CD4-positive, alpha-beta memory T cell (primary cell): ENCODE results near the gene ATP6V1F. TPM values are rescaled to one million over a fixed set of nuclear protein-coding genes. Genes with fewer than 3 reads are reported as not detected.

ENCODE experiments used
- CTCF ChIA-PET: fragments of 350-600 bp; sonication (Branson Sonifier 250); formaldehyde crosslinking; loops from one replicate; lab custom pipeline; 2021; ENCODE audit warnings: inconsistent platforms; ENCODE audit not compliant: partially characterized antibody; lab: Charles Lee
- POLR2A ChIA-PET: fragments of 350-600 bp; sonication (Branson Sonifier 250); formaldehyde crosslinking; loops from one replicate; lab custom pipeline; 2021; ENCODE audit not compliant: partially characterized antibody; lab: Charles Lee
- DNase-seq, 5 donors: peaks; one replicate each; pipeline versions ENCODE4 v3.0.0 to v3.0.0-alpha.2; 2020 to 2022; ENCODE audit warnings: mixed read lengths in 1 of 5
- H3K27ac ChIP-seq: one replicate; pipeline ENCODE4 v1.7.0; 2013; ENCODE audit warnings: low read depth, low read length
- H3K27me3 ChIP-seq: 2 replicates; pipeline ENCODE4 v1.7.0; 2013; ENCODE audit warnings: mild to moderate bottlenecking, low read length, moderate library complexity; ENCODE audit not compliant: insufficient read depth
- H3K36me3 ChIP-seq: 2 replicates; pipeline ENCODE4 v1.7.0; 2013; ENCODE audit warnings: mild to moderate bottlenecking, low read length, moderate library complexity; ENCODE audit not compliant: insufficient read depth
- H3K4me1 ChIP-seq: 2 replicates; pipeline ENCODE4 v1.7.0; 2013; ENCODE audit warnings: mild to moderate bottlenecking, low read length, moderate library complexity; ENCODE audit not compliant: insufficient read depth
- H3K4me3 ChIP-seq, 2 donors: one replicate each; pipeline ENCODE4 v1.7.0; 2013; ENCODE audit warnings: low read length in 2 of 2, mild to moderate bottlenecking in 1 of 2
- H3K9me3 ChIP-seq, 2 donors: one replicate each; pipeline ENCODE4 v1.7.0; 2013; ENCODE audit warnings: low read length in 2 of 2, control low read depth in 1 of 2; ENCODE audit not compliant: control insufficient read depth in 1 of 2
- H3K27ac Mint-ChIP-seq, 7 donors: one replicate each; pipeline ENCODE4 v1.8.0; 2020 to 2021; ENCODE audit warnings: mixed read lengths in 7 of 7, mild to moderate bottlenecking in 6 of 7, inconsistent platforms in 3 of 7, moderate library complexity in 3 of 7
- H3K27me3 Mint-ChIP-seq, 2 donors: one replicate each; pipeline ENCODE4 v1.8.0; 2020 to 2021; ENCODE audit warnings: mixed read lengths in 2 of 2
- H3K36me3 Mint-ChIP-seq, 2 donors: one replicate each; pipeline ENCODE4 v1.8.0; 2020 to 2021; ENCODE audit warnings: mixed read lengths in 2 of 2, inconsistent platforms in 1 of 2, mild to moderate bottlenecking in 1 of 2
- H3K4me1 Mint-ChIP-seq, 4 donors: one replicate each; pipeline ENCODE4 v1.8.0; 2020 to 2021; ENCODE audit warnings: mixed read lengths in 4 of 4, mild to moderate bottlenecking in 1 of 4
- H3K4me3 Mint-ChIP-seq, 8 donors: one replicate each; pipeline ENCODE4 v1.8.0; 2020 to 2021; ENCODE audit warnings: mixed read lengths in 8 of 8, mild to moderate bottlenecking in 7 of 8, moderate library complexity in 6 of 8, inconsistent platforms in 3 of 8
- H3K9me3 Mint-ChIP-seq, 8 donors: one replicate each; pipeline ENCODE4 v1.8.0; 2020 to 2021; ENCODE audit warnings: mixed read lengths in 8 of 8, mild to moderate bottlenecking in 5 of 8, inconsistent platforms in 3 of 8, moderate library complexity in 1 of 8
- intact Hi-C: fragments of 100-400 bp; cut with micrococcal nuclease; formaldehyde crosslinking; loops from one replicate; pipeline ENCODE4 v1.15.1; 2023
- polyA plus RNA-seq, 2 donors: library from polyadenylated mRNA; unstranded; fragments of 300-500 nt; fragmentation: Illumina TruSeq; gene quantifications; one replicate each; pipeline ENCODE4 v1.2.3, GENCODE V29; 2021
- total RNA-seq, 2 experiments: library from RNA; stranded (reverse); gene quantifications; one replicate each; pipeline ENCODE4 v1.2.3, GENCODE V29; 2021

ATP6V1F gene
- total and polyA plus RNA-seq, 4 experiments from 2014 or later, result 74.6 to 392 (median 175) TPM

- peaks cover 10% of the 10 kb centered on the region for H3K4me1 ChIP-seq
- DNase-seq, result no peak
- Mint-ChIP-seq H3K4me1 (peaks cover 6 to 19% (median 9%) of the 10 kb centered on the region in 4 donors), H3K27ac (no peak overlapping the region), H3K36me3 (peaks cover 0 to 8% of the 10 kb centered on the region in 2 donors), H3K9me3 (no peaks in the 10 kb centered on the region), H3K4me3 (peak overlapping the region in 6 of 8 donors; percentile 15 to 80 (median 46)), H3K27me3 (no peaks in the 10 kb centered on the region)
- CTCF ChIA-PET, result interaction anchor here (1.9 kb wide), 1 partner anchor 13 kb away, joined by 6 read pairs; no protein-coding TSS in a partner anchor
- H3K27me3 ChIP-seq, result no peaks in the 10 kb centered on the region
- H3K4me3 ChIP-seq, result no peak overlapping the region
- no peaks in the 10 kb centered on the region for H3K36me3 ChIP-seq
- intact Hi-C loops, result no loop called here
- H3K9me3 ChIP-seq, result no peaks in the 10 kb centered on the region
- POLR2A ChIA-PET, result interaction anchor here (1.7 kb wide), 1 partner anchor 11 kb away, joined by 3 read pairs; no protein-coding TSS in a partner anchor
- H3K27ac ChIP-seq, result no peak overlapping the region
These were observed 8.4 kb downstream of the ATP6V1F start for GRCh38 chr7:128871050-128871449.

GRCh38 chr7:128872394-128872824, 9.8 kb downstream of the ATP6V1F start:
- H3K4me3 Mint-ChIP-seq, result no peak overlapping the region
- Histone ChIP-seq H3K4me1 (peaks cover 10% of the 10 kb centered on the region), H3K27ac (no peak overlapping the region), H3K9me3 (no peaks in the 10 kb centered on the region), H3K4me3 (no peak overlapping the region), H3K27me3 (no peaks in the 10 kb centered on the region), H3K36me3 (no peaks in the 10 kb centered on the region)
- intact Hi-C loops, result no loop called here
- H3K27me3 Mint-ChIP-seq, result no peaks in the 10 kb centered on the region
- ChIA-PET CTCF (interaction anchor here (1.0 to 1.9 kb wide), 3 partner anchors 9 to 102 kb away, joined by 3 to 6 read pairs (median 4); partner anchors contain the start of gene ATP6V1F), POLR2A (no interaction called here)
- no peaks in the 10 kb centered on the region for H3K36me3 Mint-ChIP-seq
- H3K27ac Mint-ChIP-seq, result no peak overlapping the region
- DNase-seq, result no peak
- H3K9me3 Mint-ChIP-seq, result no peaks in the 10 kb centered on the region
- peaks cover 2 to 11% (median 7%) of the 10 kb centered on the region in 4 donors for H3K4me1 Mint-ChIP-seq

- Histone ChIP-seq H3K9me3 (no peaks in the 10 kb centered on the region), H3K36me3 (no peaks in the 10 kb centered on the region), H3K4me1 (peaks cover 13% of the 10 kb centered on the region), H3K4me3 (no peak overlapping the region), H3K27me3 (no peaks in the 10 kb centered on the region), H3K27ac (no peak overlapping the region)
- intact Hi-C loops, result no loop called here
- Mint-ChIP-seq H3K4me3 (no peak overlapping the region), H3K9me3 (no peaks in the 10 kb centered on the region), H3K36me3 (no peaks in the 10 kb centered on the region), H3K4me1 (peaks cover 0 to 11% (median 6%) of the 10 kb centered on the region in 4 donors), H3K27me3 (no peaks in the 10 kb centered on the region), H3K27ac (no peak overlapping the region)
- CTCF ChIA-PET, result no interaction called here
- POLR2A ChIA-PET, result no interaction called here
- no peak for DNase-seq
These were observed 10.6 kb downstream of the ATP6V1F start for GRCh38 chr7:128873234-128873633.

- no peak overlapping the region for H3K4me3 Mint-ChIP-seq
- intact Hi-C loops, result no loop called here
- CTCF ChIA-PET, result interaction anchor here (1.3 kb wide), 1 partner anchor 9 kb away, joined by 8 read pairs; no protein-coding TSS in a partner anchor
These were observed 11.7 kb downstream of the ATP6V1F start for GRCh38 chr7:128874140-128875031.

GRCh38 chr7:128875523-128875948, 12.9 kb downstream of the ATP6V1F start:
- Histone ChIP-seq H3K36me3 (no peaks in the 10 kb centered on the region), H3K9me3 (no peaks in the 10 kb centered on the region), H3K27me3 (no peaks in the 10 kb centered on the region), H3K27ac (no peak overlapping the region), H3K4me3 (no peak overlapping the region), H3K4me1 (peaks cover 3% of the 10 kb centered on the region)
- peaks cover 0 to 3% (median 0%) of the 10 kb centered on the region in 4 donors for H3K4me1 Mint-ChIP-seq
- H3K36me3 Mint-ChIP-seq, result no peaks in the 10 kb centered on the region
- DNase-seq, result no peak
- no peak overlapping the region for H3K4me3 Mint-ChIP-seq
- ChIA-PET CTCF (interaction anchor here (1.3 kb wide), 1 partner anchor 8 kb away, joined by 8 read pairs; no protein-coding TSS in a partner anchor), POLR2A (no interaction called here)
- intact Hi-C loops, result no loop called here
- no peak overlapping the region for H3K27ac Mint-ChIP-seq
- no peaks in the 10 kb centered on the region for H3K9me3 Mint-ChIP-seq
- H3K27me3 Mint-ChIP-seq, result no peaks in the 10 kb centered on the region

More at GRCh38 chr7:128874140-128875031, 11.7 kb downstream of the ATP6V1F start:
- POLR2A ChIA-PET, result no interaction called here
- DNase-seq, result no peak
- peaks cover 0 to 9% (median 3%) of the 10 kb centered on the region in 4 donors for H3K4me1 Mint-ChIP-seq
- no peak overlapping the region for H3K27ac Mint-ChIP-seq
- Histone ChIP-seq H3K27ac (no peak overlapping the region), H3K36me3 (no peaks in the 10 kb centered on the region), H3K9me3 (no peaks in the 10 kb centered on the region), H3K4me3 (no peak overlapping the region), H3K27me3 (no peaks in the 10 kb centered on the region), H3K4me1 (peaks cover 8% of the 10 kb centered on the region)
- no peaks in the 10 kb centered on the region for H3K9me3 Mint-ChIP-seq
- H3K27me3 Mint-ChIP-seq, result no peaks in the 10 kb centered on the region
- H3K36me3 Mint-ChIP-seq, result no peaks in the 10 kb centered on the region

GRCh38 chr7:128876127-128876526, 13.5 kb downstream of the ATP6V1F start:
- ChIA-PET POLR2A (no interaction called here), CTCF (no interaction called here)
- peaks cover 3% of the 10 kb centered on the region for H3K4me1 ChIP-seq
- intact Hi-C loops, result no loop called here
- H3K9me3 Mint-ChIP-seq, result no peaks in the 10 kb centered on the region
- DNase-seq, result no peak
- H3K27me3 Mint-ChIP-seq, result no peaks in the 10 kb centered on the region
- no peaks in the 10 kb centered on the region for H3K36me3 ChIP-seq
- H3K27ac Mint-ChIP-seq, result no peak overlapping the region
- H3K27ac ChIP-seq, result no peak overlapping the region
- no peaks in the 10 kb centered on the region for H3K27me3 ChIP-seq
- H3K4me3 Mint-ChIP-seq, result peak overlapping the region in 1 of 8 donors; percentile 41
- H3K4me3 ChIP-seq, result no peak overlapping the region
- H3K9me3 ChIP-seq, result no peaks in the 10 kb centered on the region
- H3K4me1 Mint-ChIP-seq, result peaks cover 0 to 3% (median under 1%) of the 10 kb centered on the region in 4 donors
- H3K36me3 Mint-ChIP-seq, result no peaks in the 10 kb centered on the region

- Histone ChIP-seq H3K27ac (no peak overlapping the region), H3K36me3 (no peaks in the 10 kb centered on the region), H3K9me3 (no peaks in the 10 kb centered on the region), H3K4me1 (peaks cover 3% of the 10 kb centered on the region), H3K4me3 (no peak overlapping the region), H3K27me3 (no peaks in the 10 kb centered on the region)
- no peak for DNase-seq
- Mint-ChIP-seq H3K9me3 (no peaks in the 10 kb centered on the region), H3K4me3 (no peak overlapping the region), H3K27me3 (no peaks in the 10 kb centered on the region), H3K4me1 (peaks cover 0 to 3% (median under 1%) of the 10 kb centered on the region in 4 donors), H3K36me3 (no peaks in the 10 kb centered on the region), H3K27ac (no peak overlapping the region)
- intact Hi-C loops, result no loop called here
- POLR2A ChIA-PET, result no interaction called here
- CTCF ChIA-PET, result no interaction called here
These were observed 13.9 kb downstream of the ATP6V1F start for GRCh38 chr7:128876586-128876977.
